PC-3 (cell line): ENCODE measurements around the gene YY1.

ENCODE experiments used
- CTCF ChIP-seq: fragments of 300-600 bp; sonication (generic); conservative IDR thresholded peaks from 2 replicates; pipeline ENCODE4 v1.5.1; 2017; ENCODE audit warnings: antibody characterized with exemption, low read depth, mild to moderate bottlenecking, low read length
- EZH2 ChIP-seq: fragments of 300-600 bp; sonication (generic); IDR thresholded peaks from one replicate; pipeline ENCODE4 v1.6.1; 2017; ENCODE audit warnings: antibody characterized with exemption, mild to moderate bottlenecking, low read length; ENCODE audit not compliant: unreplicated experiment

- TF ChIP-seq CTCF = no peak
- no peak for TF ChIP-seq EZH2
These were observed 19.7 kb upstream of the YY1 start for GRCh38 chr14:100219126-100219785.
